Neural cell (in vitro differentiated cells): ENCODE data around the gene DENND1A.

Experiments used
- CTCF ChIP-seq: fragments of 450-650 bp; IDR thresholded peaks from 2 replicates; pipeline ENCODE4 v1.5.1; 2014; ENCODE audit warnings: antibody characterized with exemption, mild to moderate bottlenecking, moderate library complexity; ENCODE audit not compliant: poor library complexity, severe bottlenecking
- EP300 ChIP-seq: fragments of 450-650 bp; conservative IDR thresholded peaks from 2 replicates; pipeline ENCODE4 v1.6.1; 2014; ENCODE audit warnings: antibody characterized with exemption, mild to moderate bottlenecking, moderate library complexity; ENCODE audit not compliant: poor library complexity, severe bottlenecking
- EZH2 ChIP-seq: fragments of 200-600, 300-800 bp; shearing (Covaris generic), sonication (generic); IDR thresholded peaks from 2 replicates; pipeline ENCODE4 v1.6.1; 2014; ENCODE audit warnings: antibody characterized with exemption, low read length, borderline replicate concordance, mild to moderate bottlenecking; ENCODE audit not compliant: insufficient read depth, poor library complexity, severe bottlenecking

GRCh38 chr9:123893115-123893514, 36.8 kb downstream of the DENND1A start:
- TF ChIP-seq CTCF (no peak), EP300 (no peak), EZH2 (no peak)
